Endothelial cell of umbilical vein (primary cell): ENCODE results near the gene FHIT. TPM values are rescaled to one million over a fixed set of nuclear protein-coding genes. Genes with fewer than 3 reads are reported as not detected.

Experiments used
- BruUV-seq: library from RNA; stranded (reverse); fragments of 400-500 nt; replicated peaks from 2 replicates; lab custom pipeline; 2021; lab: Mats Ljungman, UMichigan
- CTCF ChIA-PET: fragments of 300-600, 350-600 bp; sonication (Branson Sonifier 250); formaldehyde crosslinking; loops from one replicate; lab custom pipeline; 2021; ENCODE audit warnings: antibody characterized with exemption, inconsistent platforms; lab: Charles Lee
- POLR2A ChIA-PET: fragments of 300-600, 350-600 bp; sonication (Branson Sonifier 250); formaldehyde crosslinking; loops from one replicate; lab custom pipeline; 2021; ENCODE audit warnings: antibody characterized with exemption, inconsistent platforms; lab: Charles Lee
- DNase-seq: peaks from one replicate; pipeline ENCODE4 v3.0.0-alpha.2; 2011; ENCODE audit warnings: low read depth, low spot score
- FAIRE-seq: peaks from 2 replicates; lab custom pipeline; 2011; peaks lifted over from hg19 to GRCh38; lab: Jason Lieb, UNC
- H2AFZ ChIP-seq: 2 replicates; pipeline ENCODE4 v1.6.0; 2012; ENCODE audit warnings: low read depth, low read length, control low read depth, inconsistent platforms
- H3K27ac ChIP-seq: 2 replicates; pipeline ENCODE4 v1.5.1; 2011; ENCODE audit warnings: low read depth, mild to moderate bottlenecking, control low read depth, low read length, moderate library complexity; ENCODE audit not compliant: insufficient read depth
- H3K27me3 ChIP-seq, 2 experiments: 2 replicates each; pipeline versions ENCODE4 v1.6.0 to v1.6.1; 2011; ENCODE audit warnings: low read length in 2 of 2, mixed read lengths in 1 of 2; ENCODE audit not compliant: control insufficient read depth in 2 of 2, insufficient read depth in 2 of 2
- H3K36me3 ChIP-seq, 2 experiments: 2 replicates in 1 of 2; 3 replicates in 1 of 2; pipeline ENCODE4 v1.5.1; 2011; ENCODE audit warnings: low read length in 2 of 2, mild to moderate bottlenecking in 1 of 2, moderate library complexity in 1 of 2; ENCODE audit not compliant: control insufficient read depth in 2 of 2, insufficient read depth in 2 of 2; ENCODE audit errors: extremely low read depth in 1 of 2
- H3K4me1 ChIP-seq: 3 replicates; pipeline ENCODE4 v1.5.1; 2011; ENCODE audit warnings: mild to moderate bottlenecking, low read length; ENCODE audit not compliant: control insufficient read depth, insufficient read depth; ENCODE audit errors: extremely low read depth
- H3K4me2 ChIP-seq: 2 replicates; pipeline ENCODE4 v1.6.1; 2011; ENCODE audit warnings: low read length, control low read depth, mixed read lengths; ENCODE audit not compliant: insufficient read depth
- H3K4me3 ChIP-seq, 3 experiments: fragments of 200-600 bp in 1 of 3; sonication (generic), shearing (Covaris generic) in 1 of 3; replicated peaks in 1 of 3; 2 replicates each; pipeline ENCODE4 v1.5.1; 2011 to 2016; ENCODE audit warnings: control low read depth in 3 of 3, low read length in 3 of 3, mild to moderate bottlenecking in 2 of 3, inconsistent platforms in 1 of 3, low read depth in 1 of 3, moderate library complexity in 1 of 3; ENCODE audit not compliant: insufficient read depth in 1 of 3
- H3K79me2 ChIP-seq: 2 replicates; pipeline ENCODE4 v1.6.0; 2012; ENCODE audit warnings: low read length, inconsistent platforms; ENCODE audit not compliant: control insufficient read depth, insufficient read depth
- H3K9ac ChIP-seq: replicated peaks from 2 replicates; pipeline ENCODE3; 2011; ENCODE audit warnings: low read length, control low read depth; ENCODE audit not compliant: insufficient read depth; ENCODE audit errors: extremely low read depth
- H3K9me1 ChIP-seq: replicated peaks from 3 replicates; pipeline ENCODE4 v1.6.0; 2011; ENCODE audit warnings: mild to moderate bottlenecking, low read length; ENCODE audit not compliant: control insufficient read depth, insufficient read depth; ENCODE audit errors: extremely low read depth
- H3K9me3 ChIP-seq: replicated peaks from 2 replicates; pipeline ENCODE4 v1.5.1; 2012; ENCODE audit warnings: low read length, inconsistent platforms; ENCODE audit not compliant: control insufficient read depth, insufficient read depth
- H4K20me1 ChIP-seq: replicated peaks from 2 replicates; pipeline ENCODE3; 2011; ENCODE audit warnings: mild to moderate bottlenecking, low read length; ENCODE audit not compliant: control insufficient read depth, insufficient read depth; ENCODE audit errors: extremely low read depth
- EZH2 ChIP-seq: IDR thresholded peaks from 2 replicates; pipeline ENCODE4 v1.6.1; 2012; ENCODE audit warnings: borderline replicate concordance, low read depth, mild to moderate bottlenecking, moderate library complexity, low read length, inconsistent platforms; ENCODE audit not compliant: severe bottlenecking
- FOS ChIP-seq: IDR thresholded peaks from 2 replicates; pipeline ENCODE4 v1.6.1; 2011; ENCODE audit warnings: mild to moderate bottlenecking, low read length, moderate library complexity, borderline replicate concordance; ENCODE audit not compliant: insufficient read depth
- GATA2 ChIP-seq: IDR thresholded peaks from 2 replicates; pipeline ENCODE4 v1.7.0; 2011; ENCODE audit warnings: low read depth, mild to moderate bottlenecking, moderate library complexity, mixed read lengths, low read length; ENCODE audit not compliant: insufficient read length, insufficient read depth
- JUN ChIP-seq: IDR thresholded peaks from 2 replicates; pipeline ENCODE4 v1.6.1; 2011; ENCODE audit warnings: borderline replicate concordance, low read depth; ENCODE audit not compliant: insufficient read length, insufficient read depth
- MAX ChIP-seq: IDR thresholded peaks from 2 replicates; pipeline ENCODE4 v1.6.1; 2011; ENCODE audit not compliant: insufficient read depth, insufficient read length
- MYC ChIP-seq: IDR thresholded peaks from one replicate; pipeline ENCODE4 v1.6.1; 2011; ENCODE audit warnings: mild to moderate bottlenecking, low read depth, low read length
- POLR2A ChIP-seq: IDR thresholded peaks from 2 replicates; pipeline ENCODE4 v1.6.1; 2012; ENCODE audit warnings: low read depth, mild to moderate bottlenecking, control low read depth, low read length
- POLR2AphosphoS5 ChIP-seq: IDR thresholded peaks from 2 replicates; pipeline ENCODE4 v1.6.1; 2012; ENCODE audit warnings: low read depth, mild to moderate bottlenecking, control low read depth, low read length, moderate library complexity; ENCODE audit not compliant: insufficient read depth
- dilution Hi-C: fragments of 300-500 bp; cut with MboI; formaldehyde crosslinking; loops from one replicate; pipeline ENCODE4 v1.15.0; 2019; ENCODE audit warnings: low sequenced_read_pairs; ENCODE audit not compliant: extremely low pct_ligation_motif_present
- intact Hi-C: fragments of 100-400 bp; cut with micrococcal nuclease; formaldehyde crosslinking; loops from one replicate; pipeline ENCODE4 v1.10.0; 2022
- polyA plus RNA-seq, 4 experiments: library from polyadenylated mRNA; depleted of rRNA in 3 of 4; stranded (reverse) in 3 of 4; unstranded in 1 of 4; fragments of >200 nt; gene quantifications; 2 replicates each; pipeline versions ENCODE4 v1.2.1 to v1.2.3, GENCODE V29; 2011 to 2012; ENCODE audit warnings: missing spikeins in 1 of 4
- total RNA-seq: library from RNA; stranded (reverse); gene quantifications from 2 replicates; pipeline ENCODE4 v1.2.3, GENCODE V29; 2021
- TF ChIP-seq, protein P1 (sequence below), 2 donors: IDR thresholded peaks; 1 replicate in 1 of 2; 2 replicates in 1 of 2; pipeline ENCODE4 v1.5.1; 2011; ENCODE audit warnings: low read length in 2 of 2, mild to moderate bottlenecking in 2 of 2, moderate library complexity in 2 of 2, control low read depth in 1 of 2, inconsistent platforms in 1 of 2, low read depth in 1 of 2; ENCODE audit not compliant: insufficient read depth in 1 of 2; ENCODE audit errors: extremely low read depth in 1 of 2

Gene FHIT
- total and polyA plus RNA-seq, 2 donors (not counting 3 experiments of a cell fraction or from before 2014, with no cell fraction given): 0.47 to 2.2 TPM

DNA sequence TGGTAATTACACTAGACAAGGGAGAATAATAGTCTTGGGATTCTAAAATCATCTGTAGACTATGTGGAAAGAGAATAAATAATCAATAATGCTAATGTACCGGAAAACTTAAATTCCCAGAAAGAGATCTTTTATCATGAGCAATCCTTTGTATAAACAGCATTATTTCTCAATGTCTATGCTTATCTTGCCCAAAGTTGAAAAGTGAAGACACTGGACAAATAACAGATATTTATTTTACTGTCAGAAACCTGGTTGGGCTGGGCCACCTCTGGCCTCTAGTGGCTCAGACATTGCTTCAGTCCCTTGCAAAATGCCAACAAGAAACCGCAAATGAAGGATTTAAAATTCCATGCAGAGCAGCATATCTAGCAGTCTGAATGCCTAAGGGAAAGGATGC, 409.9 kb downstream of the FHIT start:
- H3K4me2 ChIP-seq: no peak overlapping the region
- no peaks in the 10 kb centered on the region for H4K20me1 ChIP-seq
- no peaks in the 10 kb centered on the region for H3K79me2 ChIP-seq
- H3K9ac ChIP-seq: no peak overlapping the region
- H3K27me3 ChIP-seq: no peaks in the 10 kb centered on the region
- dilution Hi-C loops: no loop called here
- no TSS peak for BruUV-seq
- intact Hi-C loops: no loop called here
- DNase-seq (no peak), FAIRE-seq (no peak)
- H3K36me3 ChIP-seq: no peaks in the 10 kb centered on the region
- TF ChIP-seq JUN: no peak
- TF ChIP-seq MAX: no peak
- TF ChIP-seq FOS: no peak
- no peak for TF ChIP-seq MYC
- no peak for TF ChIP-seq EZH2
- TF ChIP-seq, protein P1, sequence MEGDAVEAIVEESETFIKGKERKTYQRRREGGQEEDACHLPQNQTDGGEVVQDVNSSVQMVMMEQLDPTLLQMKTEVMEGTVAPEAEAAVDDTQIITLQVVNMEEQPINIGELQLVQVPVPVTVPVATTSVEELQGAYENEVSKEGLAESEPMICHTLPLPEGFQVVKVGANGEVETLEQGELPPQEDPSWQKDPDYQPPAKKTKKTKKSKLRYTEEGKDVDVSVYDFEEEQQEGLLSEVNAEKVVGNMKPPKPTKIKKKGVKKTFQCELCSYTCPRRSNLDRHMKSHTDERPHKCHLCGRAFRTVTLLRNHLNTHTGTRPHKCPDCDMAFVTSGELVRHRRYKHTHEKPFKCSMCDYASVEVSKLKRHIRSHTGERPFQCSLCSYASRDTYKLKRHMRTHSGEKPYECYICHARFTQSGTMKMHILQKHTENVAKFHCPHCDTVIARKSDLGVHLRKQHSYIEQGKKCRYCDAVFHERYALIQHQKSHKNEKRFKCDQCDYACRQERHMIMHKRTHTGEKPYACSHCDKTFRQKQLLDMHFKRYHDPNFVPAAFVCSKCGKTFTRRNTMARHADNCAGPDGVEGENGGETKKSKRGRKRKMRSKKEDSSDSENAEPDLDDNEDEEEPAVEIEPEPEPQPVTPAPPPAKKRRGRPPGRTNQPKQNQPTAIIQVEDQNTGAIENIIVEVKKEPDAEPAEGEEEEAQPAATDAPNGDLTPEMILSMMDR (IDR thresholded peaks at IDR 0.05; ENCODE audit: extremely low read depth in 1 of 2, insufficient read depth in 1 of 2, low read depth in 1 of 2, low read length in 2 of 2): no peak
- TF ChIP-seq GATA2: no peak
- no peak for TF ChIP-seq POLR2AphosphoS5
- no peak for TF ChIP-seq POLR2A
- no peaks in the 10 kb centered on the region for H3K9me3 ChIP-seq
- H3K27ac ChIP-seq: no peak overlapping the region
- ChIA-PET CTCF (no interaction called here), POLR2A (no interaction called here)
- no peaks in the 10 kb centered on the region for H3K9me1 ChIP-seq
- H3K4me1 ChIP-seq: no peaks in the 10 kb centered on the region
- no peak overlapping the region for H3K4me3 ChIP-seq
- no peak overlapping the region for H2AFZ ChIP-seq
